ENCODE results near the gene CES1.

GRCh38 chr16:55846598-55847346 lies 13.9 kb upstream of the CES1 start:
- TF ChIP-seq CTCF (IDR thresholded peaks at IDR 0.05) (no peak), POLR2A (IDR thresholded peaks at IDR 0.05) (no peak)

All from thyroid gland (tissue), 4 donors.